Measurements from ENCODE around the gene CHRNB1. TPM values are rescaled to one million over a fixed set of nuclear protein-coding genes. Genes with fewer than 3 reads are reported as not detected.

CHRNB1 gene
- total RNA-seq, 1 experiment from 2014 or later: 12.7 TPM

- H3K4me1 Mint-ChIP-seq: peaks cover 9 to 36% of the 10 kb centered on the region in 2 experiments
Measured at GRCh38 chr17:7417056-7417655, 27.7 kb upstream of the CHRNB1 start.

More at GRCh38 chr17:7417056-7417655, 27.7 kb upstream of the CHRNB1 start:
- Histone ChIP-seq H4K91ac (ENCODE audit: insufficient read length, low read depth, low read length) (no peak overlapping the region), H2BK20ac (ENCODE audit: low read depth, low read length, poor library complexity, severe bottlenecking) (no peak overlapping the region), H3K56ac (ENCODE audit: insufficient read length, low read depth, low read length) (no peak overlapping the region), H3K23me2 (ENCODE audit: insufficient read length, low read depth, low read length, poor library complexity, severe bottlenecking) (no peaks in the 10 kb centered on the region), H3K27ac (ENCODE audit: insufficient read length, low read depth, low read length) (no peak overlapping the region), H3T11ph (ENCODE audit: low read length) (no peak overlapping the region), H3K4ac (ENCODE audit: low read depth, low read length) (no peak overlapping the region), H3K23ac (ENCODE audit: insufficient read length, low read depth, low read length) (no peak overlapping the region), H3K79me1 (ENCODE audit: insufficient read depth, low read depth, low read length, poor library complexity, severe bottlenecking) (no peaks in the 10 kb centered on the region), H2BK12ac (ENCODE audit: insufficient read length, low read depth, low read length) (no peak overlapping the region), H2AFZ (ENCODE audit: low read length) (no peak overlapping the region), H3K9me3 (ENCODE audit: control insufficient read depth, low read depth, low read length) (no peaks in the 10 kb centered on the region), H2AK5ac (ENCODE audit: insufficient read length, low read length) (no peak overlapping the region), H2BK120ac (ENCODE audit: low read depth, low read length, poor library complexity, severe bottlenecking) (no peak overlapping the region), H4K20me1 (ENCODE audit: control insufficient read depth, insufficient read depth, insufficient read length) (no peaks in the 10 kb centered on the region), H3K14ac (ENCODE audit: insufficient read depth, low read length) (no peak overlapping the region), H3K27me3 (ENCODE audit: insufficient read depth, low read length) (no peaks in the 10 kb centered on the region), H3K4me2 (ENCODE audit: insufficient read depth, insufficient read length, low read length) (no peak overlapping the region), H4K5ac (ENCODE audit: insufficient read length, low read depth, low read length) (no peak overlapping the region), H2BK15ac (ENCODE audit: low read depth, low read length) (no peak overlapping the region), H2BK5ac (ENCODE audit: insufficient read length, low read length) (no peak overlapping the region), H3K18ac (ENCODE audit: insufficient read length, low read depth, low read length) (no peak overlapping the region), H3K79me2 (ENCODE audit: insufficient read depth, low read length) (no peaks in the 10 kb centered on the region), H4K8ac (replicated peaks; ENCODE audit: insufficient read length, low read depth, low read length) (no peak overlapping the region), H3K4me1 (ENCODE audit: insufficient read depth, low read length) (no peaks in the 10 kb centered on the region), H3K9ac (ENCODE audit: extremely low read depth, insufficient read length, low read length) (no peak overlapping the region)
- no peak overlapping the region for H3K4me3 Mint-ChIP-seq
- no CpG with 5 or more reads among the region's 54 CpGs for WGBS (ENCODE audit: extremely low coverage, insufficient read length, low lambda C conversion rate)
- H3K36me3 Mint-ChIP-seq (ENCODE audit: insufficient read depth in 1 of 3, low read depth in 3 of 3): peaks cover 8 to 39% (median 30%) of the 10 kb centered on the region in 3 experiments; a peak in 6 of 7 replicates
- no peak overlapping the region for H3K27ac Mint-ChIP-seq
- H3K9me3 Mint-ChIP-seq: no peaks in the 10 kb centered on the region
- TF ChIP-seq, protein P1, sequence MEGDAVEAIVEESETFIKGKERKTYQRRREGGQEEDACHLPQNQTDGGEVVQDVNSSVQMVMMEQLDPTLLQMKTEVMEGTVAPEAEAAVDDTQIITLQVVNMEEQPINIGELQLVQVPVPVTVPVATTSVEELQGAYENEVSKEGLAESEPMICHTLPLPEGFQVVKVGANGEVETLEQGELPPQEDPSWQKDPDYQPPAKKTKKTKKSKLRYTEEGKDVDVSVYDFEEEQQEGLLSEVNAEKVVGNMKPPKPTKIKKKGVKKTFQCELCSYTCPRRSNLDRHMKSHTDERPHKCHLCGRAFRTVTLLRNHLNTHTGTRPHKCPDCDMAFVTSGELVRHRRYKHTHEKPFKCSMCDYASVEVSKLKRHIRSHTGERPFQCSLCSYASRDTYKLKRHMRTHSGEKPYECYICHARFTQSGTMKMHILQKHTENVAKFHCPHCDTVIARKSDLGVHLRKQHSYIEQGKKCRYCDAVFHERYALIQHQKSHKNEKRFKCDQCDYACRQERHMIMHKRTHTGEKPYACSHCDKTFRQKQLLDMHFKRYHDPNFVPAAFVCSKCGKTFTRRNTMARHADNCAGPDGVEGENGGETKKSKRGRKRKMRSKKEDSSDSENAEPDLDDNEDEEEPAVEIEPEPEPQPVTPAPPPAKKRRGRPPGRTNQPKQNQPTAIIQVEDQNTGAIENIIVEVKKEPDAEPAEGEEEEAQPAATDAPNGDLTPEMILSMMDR (conservative IDR thresholded peaks at IDR 0.05): no peak
- no peak for DNase-seq
- H3K27me3 Mint-ChIP-seq (ENCODE audit: low read depth): no peaks in the 10 kb centered on the region
